ENCODE results near the gene IGF2BP1.
"Not testable (repeated sequence)": the region's sequence is repeated elsewhere in the genome, so short reads cannot be mapped to it uniquely, and the experiment has no call there.

The IGF2BP1 gene

DNA sequence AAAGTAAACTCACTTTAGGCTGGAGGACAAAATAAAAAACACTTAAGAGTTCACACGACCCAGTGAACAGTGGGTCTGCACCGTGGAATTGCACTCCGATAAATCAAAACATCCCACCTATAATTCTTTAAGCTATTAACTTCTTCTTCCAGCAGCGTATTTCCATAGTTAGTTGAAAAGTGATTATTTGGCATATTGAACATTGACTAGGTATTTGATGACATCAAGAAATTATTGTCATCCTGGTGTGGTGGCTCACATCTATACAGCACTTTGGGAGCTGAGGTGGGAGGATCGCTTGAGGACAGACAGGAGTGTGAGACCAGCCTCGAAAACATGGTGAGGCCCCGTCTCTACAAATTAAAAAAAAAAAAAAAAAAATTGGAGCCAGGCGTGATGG is 23.4 kb downstream of the IGF2BP1 start:
- DNase-seq = no peak

DNA sequence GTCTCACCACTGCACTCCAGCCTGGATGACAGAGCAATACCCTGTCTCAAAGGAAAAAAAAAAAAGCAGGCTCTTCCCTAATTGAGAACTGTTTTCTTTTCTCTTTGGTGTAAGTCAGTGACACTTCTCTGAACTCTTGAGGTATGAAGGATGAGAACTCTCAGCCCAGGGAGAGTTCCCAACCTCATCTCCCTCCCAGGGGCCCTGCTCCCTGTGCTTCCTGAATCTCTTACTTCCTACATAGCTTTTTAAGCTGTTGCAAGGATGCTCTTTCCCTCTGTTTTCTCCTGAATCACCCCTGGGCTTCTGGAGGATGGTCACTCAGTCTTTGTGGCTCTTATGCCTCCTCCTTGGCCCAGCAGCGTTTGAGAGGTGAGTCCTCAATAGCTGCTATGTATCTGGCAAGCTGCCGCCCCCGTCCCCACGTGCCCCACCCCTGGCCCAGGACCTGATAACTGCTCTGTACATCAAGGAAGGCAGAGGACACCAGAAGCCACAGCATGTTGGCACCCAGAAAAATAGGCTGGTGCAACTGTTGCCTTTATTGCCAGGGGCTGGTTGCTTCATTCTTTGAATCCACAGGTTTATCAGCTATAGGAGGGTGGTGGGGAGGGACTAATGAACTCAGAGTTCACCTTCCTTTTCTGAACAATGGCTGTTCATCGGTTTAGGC is 24.0 kb downstream of the IGF2BP1 start:
- DNase-seq = no peak

DNA sequence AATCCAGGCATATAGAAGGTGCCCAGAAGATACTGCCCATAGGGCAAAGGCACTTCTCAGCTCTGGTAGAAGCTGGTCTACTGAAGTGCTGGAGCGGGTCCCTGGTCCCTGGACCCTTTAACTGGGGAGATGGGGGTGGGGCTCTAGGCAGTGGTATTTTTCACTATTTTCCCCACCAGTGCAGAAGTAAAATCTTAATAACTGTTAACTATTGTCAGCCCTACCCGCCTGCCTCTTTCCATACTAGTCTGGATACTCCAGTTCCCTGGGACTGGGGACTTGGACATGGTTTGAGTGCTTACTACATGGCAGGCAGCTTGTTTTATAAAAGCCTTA is 24.6 kb downstream of the IGF2BP1 start:
- no peak for DNase-seq

DNA sequence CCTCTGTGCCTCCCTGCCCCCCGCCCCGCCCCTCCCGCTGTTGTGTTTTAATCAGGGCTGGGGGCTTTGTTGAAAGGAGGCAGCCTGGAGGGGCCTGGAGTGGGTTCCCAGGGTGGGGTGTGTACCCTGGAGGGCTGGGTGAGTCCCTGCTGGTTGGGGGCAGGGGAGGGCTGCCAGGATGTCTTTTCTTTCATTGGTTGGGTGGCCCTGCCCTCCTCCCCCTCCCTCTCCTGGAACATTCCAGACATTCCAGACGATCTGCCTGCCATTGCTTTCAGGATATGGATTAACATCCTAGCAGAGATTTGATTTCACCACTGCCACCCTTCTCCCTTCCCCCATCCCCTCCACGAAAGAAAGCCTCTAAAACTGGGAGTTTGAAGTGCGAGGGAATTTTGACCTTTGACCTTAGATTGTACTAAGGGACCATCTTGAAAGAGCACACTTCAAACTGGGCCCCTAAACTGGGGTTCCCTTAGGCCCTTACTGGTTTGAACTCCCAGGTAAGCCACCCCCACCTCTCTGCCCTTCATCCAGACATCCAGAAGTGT is 25.3 kb downstream of the IGF2BP1 start:
- DNase-seq = no peak

DNA sequence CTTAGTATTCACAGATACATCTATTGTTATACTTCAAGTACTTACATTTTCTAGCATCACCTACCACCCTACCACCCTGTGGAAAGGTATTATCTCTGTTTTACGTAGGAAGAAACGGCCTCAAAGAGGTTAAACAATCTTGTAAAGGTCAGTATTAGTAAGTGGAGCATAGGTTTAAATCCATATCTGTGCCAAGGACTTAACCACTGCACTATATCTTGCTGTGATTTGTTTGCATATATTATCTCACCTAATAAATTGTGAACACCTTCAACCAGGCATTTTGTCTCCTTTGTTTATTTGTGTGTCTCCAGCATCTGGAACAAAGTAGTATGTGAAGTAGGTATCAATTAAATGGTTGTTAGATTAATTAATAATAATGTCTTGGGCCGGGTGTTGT is 27.3 kb downstream of the IGF2BP1 start:
- DNase-seq = no peak

DNA sequence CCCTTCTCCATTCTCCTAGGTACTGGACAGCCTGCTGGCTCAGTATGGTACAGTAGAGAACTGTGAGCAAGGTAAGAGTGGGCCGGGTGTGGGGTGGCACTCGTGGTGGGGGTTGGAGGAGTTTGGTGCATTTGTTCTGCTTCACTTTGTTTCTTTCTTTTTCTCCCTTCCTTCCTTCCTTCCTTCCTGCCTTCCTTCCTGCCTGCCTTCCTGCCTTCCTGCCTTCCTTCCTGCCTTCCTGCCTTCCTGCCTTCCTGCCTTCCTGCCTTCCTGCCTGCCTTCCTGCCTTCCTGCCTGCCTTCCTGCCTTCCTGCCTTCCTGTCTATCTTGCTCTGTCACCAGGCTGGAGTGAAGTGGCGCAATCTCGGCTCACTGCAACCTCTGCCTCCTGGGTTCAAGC is 29.3 kb downstream of the IGF2BP1 start:
- DNase-seq = not testable (repeated sequence)

DNA sequence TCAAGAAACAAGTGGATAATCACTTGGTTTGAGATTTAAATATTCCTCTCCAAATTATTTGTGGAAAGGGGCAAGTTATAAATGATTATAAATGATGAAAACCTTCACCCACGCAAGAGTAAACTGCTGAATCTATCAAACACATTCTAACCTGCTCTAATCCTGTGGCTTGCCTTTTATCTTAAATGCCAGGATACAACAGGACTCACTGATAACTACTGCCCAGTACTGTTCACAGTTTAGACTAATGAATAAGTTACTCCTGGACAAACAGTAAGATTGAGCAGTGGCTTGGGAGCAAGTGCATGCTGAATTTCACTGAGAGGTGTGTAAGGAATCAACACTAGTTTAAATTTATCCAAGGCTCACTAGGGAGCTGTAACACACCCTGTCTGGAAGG is 31.1 kb downstream of the IGF2BP1 start:
- DNase-seq = no peak

DNA sequence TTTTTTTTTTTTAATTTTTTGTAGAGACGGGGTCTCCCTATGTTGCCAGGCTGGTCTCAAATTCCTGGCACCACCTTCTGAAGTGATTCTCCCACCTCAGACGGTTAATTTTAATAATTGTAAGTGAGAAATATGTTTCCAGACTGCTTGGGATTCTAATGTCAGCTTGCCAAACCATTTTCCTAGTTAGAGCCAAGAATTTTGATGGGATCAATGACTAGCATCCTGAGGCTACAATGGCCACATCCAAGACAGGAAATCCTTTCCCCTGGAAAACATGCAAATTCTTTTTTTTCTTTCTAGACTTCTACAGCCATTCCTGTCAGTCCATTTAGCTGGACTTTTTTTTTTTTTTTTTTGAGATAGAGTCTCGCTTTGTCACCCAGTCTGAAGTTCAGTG is 32.6 kb downstream of the IGF2BP1 start:
- no peak for DNase-seq

DNA sequence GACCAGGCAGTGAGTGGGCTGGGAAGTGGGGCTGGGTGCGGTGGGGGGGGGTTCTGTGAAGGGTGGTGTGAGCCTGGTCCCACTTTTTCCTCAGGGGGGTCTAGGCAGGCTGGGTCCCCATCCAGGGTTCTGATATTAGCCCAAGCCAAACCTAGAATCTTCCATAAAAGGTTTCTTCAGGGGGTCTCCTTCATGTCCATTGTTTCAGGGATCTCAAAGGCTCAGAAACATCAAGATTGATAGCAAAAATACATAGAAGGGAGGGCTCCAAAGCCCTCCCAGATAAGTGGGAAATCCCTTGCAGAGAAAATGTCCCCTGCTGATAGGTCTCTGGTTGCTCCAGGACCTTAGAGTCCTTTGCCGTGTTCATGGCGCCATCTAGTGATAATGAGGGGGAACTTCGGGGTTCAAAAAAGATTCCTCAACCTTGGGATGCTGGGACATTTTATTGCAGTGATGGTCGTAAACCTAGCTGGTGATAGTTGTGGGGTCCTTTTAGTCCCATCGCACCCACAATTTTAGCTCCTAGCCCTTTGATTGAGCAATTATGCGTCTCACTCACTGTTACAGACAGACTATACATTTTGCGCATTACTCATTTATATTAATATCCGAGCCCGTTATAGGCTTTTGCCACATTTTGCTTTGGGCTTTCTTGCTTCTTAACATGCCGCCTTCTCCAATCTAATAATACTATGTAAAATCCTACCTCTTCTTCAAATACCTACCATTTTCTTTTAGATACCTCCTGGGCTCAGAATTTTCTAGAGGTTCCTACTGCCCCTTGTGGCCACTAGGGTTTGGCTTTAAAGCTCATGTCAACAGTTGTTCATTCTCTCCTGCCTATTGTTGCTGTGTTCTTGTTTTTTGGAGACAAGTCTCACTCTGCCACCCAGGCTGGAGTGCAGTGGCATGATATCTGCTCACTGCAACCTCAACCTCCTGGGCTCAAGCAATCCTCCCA is 35.1 kb downstream of the IGF2BP1 start:
- DNase-seq = peak; percentile 24 to 53

DNA sequence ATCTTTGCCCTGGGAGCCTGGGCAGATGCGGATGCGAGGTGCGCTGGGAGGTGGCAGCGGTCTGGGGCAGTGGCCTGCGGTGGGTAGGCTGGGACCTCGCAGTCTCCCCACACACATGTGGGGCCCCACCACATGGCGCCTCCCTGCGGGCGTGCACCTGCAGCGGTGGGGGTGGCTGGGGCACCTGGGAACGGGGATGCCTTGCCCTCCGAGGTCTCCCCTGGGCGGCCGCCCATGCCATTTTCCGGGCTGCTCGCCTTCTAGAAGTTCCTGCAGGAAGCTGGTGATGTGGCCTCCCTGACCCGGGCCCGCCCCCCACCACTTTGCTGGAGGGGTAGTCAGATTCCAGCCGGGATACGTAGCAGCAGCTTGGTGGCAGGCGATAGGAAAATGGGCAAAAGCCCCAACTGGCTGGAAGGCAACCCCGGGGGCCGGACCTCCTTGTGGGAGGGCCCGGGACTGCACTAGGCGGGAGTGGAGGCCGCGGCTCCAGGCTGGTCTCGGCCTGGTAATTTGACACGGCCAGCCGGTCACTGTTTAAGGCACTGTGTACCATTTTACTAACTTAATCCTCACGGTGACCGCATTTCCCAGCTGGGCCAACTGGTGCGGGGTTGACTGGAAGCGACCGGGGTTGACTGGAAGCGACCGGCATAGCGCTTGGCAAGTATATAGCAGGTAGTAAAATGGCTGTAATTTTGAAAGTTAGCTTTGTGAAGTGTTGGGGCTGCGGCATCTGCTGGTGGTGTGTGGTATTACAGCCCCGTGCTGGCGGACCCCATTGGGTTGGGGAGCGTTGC is 38.5 kb downstream of the IGF2BP1 start:
- no peak for DNase-seq

DNA sequence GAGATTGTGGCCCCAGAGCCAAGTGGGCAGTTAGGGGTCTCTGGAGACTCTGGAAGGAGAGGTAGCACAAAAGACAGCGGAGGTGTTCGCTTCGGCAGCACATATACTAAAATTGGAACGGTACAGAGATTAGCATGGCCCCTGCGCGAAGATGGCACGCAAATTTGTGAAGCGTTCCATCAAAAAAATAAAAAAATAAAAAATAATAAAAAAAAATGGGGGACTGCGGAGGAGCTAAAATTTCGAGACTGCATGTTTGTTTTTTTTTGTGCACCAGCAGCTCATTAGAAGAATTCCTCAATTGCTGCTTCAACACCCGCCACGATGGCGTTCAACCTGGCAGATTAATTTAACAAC is 39.1 kb downstream of the IGF2BP1 start:
- no peak for DNase-seq

DNA sequence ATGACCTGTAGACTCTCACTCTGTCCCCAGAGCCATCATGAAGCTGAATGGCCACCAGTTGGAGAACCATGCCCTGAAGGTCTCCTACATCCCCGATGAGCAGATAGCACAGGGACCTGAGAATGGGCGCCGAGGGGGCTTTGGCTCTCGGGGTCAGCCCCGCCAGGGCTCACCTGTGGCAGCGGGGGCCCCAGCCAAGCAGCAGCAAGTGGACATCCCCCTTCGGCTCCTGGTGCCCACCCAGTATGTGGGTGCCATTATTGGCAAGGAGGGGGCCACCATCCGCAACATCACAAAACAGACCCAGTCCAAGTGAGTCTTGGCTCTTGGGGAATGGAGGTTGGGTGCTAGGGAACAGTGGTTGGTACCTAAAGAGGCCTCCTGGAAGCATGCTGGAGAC is 41.0 kb downstream of the IGF2BP1 start:
- DNase-seq = no peak

DNA sequence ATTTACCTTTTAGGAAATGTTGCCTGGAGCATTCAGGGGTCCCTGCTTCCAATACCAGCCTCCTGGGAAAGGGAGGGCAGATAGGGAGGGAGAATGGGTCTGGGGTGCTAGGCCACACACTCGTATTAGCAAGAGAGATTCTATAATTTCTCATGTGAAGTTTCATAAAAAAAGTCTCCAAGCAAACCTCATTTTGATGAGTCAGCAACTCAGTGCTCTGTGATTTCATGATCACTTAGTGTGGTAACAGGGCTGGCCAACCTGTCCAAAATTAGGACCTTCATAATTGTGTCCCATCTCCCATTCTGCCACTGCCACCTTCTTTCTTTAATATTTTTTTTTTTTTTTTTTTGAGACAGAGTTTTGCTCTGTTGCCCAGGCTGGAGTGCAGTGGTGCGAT is 41.4 kb downstream of the IGF2BP1 start:
- no peak for DNase-seq

DNA sequence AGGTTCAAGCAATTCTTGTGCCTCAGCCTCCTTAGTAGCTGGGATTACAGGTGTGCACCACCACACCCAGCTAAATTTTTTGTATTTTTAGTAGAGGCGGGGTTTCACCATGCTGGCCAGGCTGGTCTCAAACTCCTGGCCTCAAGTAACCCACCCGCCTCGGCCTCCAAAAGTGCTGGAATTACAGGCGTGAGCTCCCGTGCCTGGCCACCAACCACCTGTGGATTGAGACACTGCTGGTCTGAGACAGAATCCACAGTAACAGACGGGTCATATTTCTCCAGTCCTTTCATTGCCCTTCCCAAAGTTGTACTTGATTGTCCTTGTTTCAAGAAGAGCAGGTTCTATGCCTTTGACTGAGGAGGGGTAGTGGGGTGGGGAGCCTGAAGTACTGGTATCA is 42.3 kb downstream of the IGF2BP1 start:
- DNase-seq = not testable (repeated sequence)

DNA sequence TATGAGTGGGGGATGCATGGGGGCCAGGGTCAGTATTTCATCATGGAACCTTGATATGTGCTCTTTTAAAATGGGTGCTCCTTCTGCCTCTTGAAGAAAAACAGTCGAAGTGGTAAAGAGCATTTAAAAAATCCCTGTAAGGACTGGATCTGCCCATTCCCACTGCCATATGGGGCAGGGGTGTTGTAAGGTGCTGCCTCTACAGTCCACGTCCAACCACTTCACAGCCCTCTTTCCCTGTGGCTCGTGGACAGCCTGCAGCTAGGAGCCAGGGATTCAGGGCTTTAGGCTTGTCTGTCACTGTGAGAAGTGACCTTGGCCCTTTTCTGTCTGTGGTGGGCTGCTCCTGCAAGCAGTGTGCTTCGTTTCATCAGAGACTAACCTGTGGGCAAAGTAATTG is 44.3 kb downstream of the IGF2BP1 start:
- no peak for DNase-seq

DNA sequence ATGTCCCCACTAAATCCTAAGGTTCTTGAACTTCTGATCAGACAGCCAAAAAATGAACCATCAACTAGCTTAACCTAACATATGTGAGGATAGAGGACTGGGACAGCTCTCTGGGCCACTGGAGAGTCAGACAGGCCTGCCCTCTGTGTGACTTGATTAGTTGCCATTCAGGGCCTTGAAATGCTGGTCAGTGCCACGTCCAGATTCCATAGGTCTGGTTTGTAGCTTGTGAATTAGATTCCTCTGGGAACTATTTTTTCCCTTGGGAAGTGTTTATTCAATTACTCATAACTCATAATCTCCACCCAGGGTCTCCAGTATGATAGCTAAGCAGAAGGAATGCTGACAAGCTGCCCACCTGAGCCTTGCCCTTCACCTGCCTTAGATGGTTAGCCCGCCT is 48.2 kb downstream of the IGF2BP1 start:
- no peak for DNase-seq

DNA sequence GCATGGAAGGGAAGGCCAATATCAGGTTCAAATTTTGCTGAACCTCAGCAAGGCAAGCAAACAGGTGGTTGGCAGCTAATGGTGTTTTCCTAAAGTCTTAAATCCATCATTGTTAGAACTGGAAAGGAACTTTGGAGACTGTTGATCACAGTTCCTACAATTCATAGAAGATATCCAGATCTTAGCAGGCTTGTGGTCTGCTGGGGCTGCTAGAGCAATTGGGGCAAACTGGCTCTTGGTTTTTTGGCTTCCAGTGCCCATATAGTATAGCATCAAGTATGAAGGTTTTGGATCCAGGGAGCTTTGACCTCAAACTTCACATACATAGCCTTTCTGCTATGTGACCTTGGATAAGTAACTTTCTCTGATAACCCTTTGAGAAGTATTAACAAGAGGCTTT is 49.7 kb downstream of the IGF2BP1 start:
- DNase-seq = no peak

DNA sequence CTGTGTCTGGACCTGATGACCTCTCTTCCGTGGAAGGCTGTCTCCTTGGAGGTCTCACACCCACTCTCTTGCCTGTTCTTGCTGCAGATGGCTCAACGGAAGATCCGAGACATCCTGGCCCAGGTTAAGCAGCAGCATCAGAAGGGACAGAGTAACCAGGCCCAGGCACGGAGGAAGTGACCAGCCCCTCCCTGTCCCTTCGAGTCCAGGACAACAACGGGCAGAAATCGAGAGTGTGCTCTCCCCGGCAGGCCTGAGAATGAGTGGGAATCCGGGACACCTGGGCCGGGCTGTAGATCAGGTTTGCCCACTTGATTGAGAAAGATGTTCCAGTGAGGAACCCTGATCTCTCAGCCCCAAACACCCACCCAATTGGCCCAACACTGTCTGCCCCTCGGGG is 52.1 kb downstream of the IGF2BP1 start:
- DNase-seq = no peak

DNA sequence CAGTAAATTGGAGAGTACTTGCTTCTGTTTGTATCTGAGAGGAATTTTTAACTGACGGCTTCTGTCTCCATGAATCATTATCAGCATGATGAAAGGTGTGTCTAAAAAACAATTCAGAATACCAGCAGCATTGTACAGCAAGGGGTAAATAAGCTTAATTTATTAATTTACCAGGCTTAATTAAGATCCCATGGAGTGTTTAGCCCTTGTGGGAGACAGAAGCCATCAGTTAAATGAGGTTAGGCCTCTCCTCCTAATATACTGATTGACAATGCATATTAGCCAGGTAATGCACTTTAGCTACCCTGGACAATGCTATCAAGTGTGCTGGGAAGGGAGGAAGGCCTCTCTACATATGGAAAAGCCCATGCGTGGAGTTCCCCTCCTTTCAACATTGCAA is 53.4 kb downstream of the IGF2BP1 start:
- no peak for DNase-seq

DNA sequence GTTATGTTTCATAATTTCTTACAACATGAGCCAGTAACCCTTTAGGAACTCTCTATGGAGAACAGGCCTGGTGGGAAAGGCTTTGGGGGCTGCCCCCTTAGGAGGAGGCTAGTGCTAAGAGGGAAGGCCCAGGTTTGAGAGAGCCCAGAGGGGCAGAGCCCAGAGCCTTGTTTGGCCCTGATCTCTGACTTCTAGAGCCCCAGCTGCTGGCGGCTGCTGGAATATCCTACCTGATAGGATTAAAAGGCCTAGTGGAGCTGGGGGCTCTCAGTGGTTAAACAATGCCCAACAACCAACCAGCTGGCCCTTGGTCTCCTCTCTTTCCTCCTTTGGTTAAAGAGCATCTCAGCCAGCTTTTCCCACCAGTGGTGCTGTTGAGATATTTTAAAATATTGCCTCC is 54.1 kb downstream of the IGF2BP1 start:
- no peak for DNase-seq

DNA sequence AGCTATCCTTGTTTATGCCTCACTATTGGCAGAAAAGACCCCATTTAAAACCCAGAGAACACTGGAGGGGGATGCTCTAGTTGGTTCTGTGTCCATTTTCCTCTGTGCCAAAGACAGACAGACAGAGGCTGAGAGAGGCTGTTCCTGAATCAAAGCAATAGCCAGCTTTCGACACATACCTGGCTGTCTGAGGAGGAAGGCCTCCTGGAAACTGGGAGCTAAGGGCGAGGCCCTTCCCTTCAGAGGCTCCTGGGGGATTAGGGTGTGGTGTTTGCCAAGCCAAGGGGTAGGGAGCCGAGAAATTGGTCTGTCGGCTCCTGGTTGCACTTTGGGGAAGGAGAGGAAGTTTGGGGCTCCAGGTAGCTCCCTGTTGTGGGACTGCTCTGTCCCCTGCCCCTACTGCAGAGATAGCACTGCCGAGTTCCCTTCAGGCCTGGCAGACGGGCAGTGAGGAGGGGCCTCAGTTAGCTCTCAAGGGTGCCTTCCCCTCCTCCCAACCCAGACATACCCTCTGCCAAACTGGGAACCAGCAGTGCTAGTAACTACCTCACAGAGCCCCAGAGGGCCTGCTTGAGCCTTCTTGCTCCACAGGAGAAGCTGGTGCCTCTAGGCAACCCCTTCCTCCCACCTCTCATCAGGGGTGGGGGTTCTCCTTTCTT is 56.1 kb downstream of the IGF2BP1 start:
- no peak for DNase-seq

DNA sequence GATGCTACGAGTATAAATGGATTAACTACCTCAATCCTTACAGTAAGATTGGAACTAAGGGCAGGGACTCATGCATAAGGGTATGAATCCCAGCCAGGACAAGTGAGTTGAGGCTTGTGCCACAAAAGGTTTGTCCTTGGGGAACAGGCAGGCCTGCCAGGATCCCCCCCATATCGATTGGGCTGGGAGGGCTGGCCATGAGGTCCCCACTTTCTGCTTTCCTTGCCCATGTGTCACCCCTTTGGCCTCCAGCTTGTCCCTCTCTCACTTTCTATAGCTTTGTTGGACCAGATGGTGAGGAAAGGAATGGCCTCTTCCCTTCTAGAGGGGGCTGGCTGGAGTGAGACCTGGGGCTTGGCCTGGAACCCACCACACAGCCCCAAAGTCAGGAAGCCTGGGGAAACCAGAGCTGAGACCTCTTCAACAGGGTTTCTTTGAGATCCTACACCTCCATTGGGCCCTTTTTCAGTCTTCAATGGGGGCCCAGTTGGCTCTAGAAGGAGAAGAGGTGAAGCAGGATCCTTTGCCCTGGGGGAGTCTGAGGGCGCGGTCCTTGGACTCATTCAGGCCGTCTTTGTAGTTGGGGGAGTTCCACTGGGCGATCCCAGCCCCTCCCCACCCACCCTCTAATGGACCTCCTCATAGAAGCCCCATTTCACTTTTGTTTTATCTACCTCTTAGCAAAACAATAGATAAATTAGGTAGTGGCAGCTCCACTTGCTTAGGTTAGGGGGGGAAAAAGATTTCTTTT is 57.3 kb downstream of the IGF2BP1 start:
- no peak for DNase-seq
